Measurements from ENCODE around the gene LDHB.

Gene LDHB

GRCh38 chr12:21656905-21657325, 727 bp downstream of the LDHB start:
- no peak for TF ChIP-seq SIN3A (IDR thresholded peaks at IDR 0.05; ENCODE audit: borderline replicate concordance, insufficient read depth, low read length)
- TF ChIP-seq REST (IDR thresholded peaks at IDR 0.05; ENCODE audit: insufficient read depth in 1 of 2, low read depth in 2 of 2, low read length in 2 of 2), result no peak
- no peak for TF ChIP-seq TAF1 (IDR thresholded peaks at IDR 0.05; ENCODE audit: borderline replicate concordance, insufficient read depth, low read length)
- TF ChIP-seq POLR2AphosphoS5 (IDR thresholded peaks at IDR 0.05; ENCODE audit: low read depth, low read length), result no peak
- TF ChIP-seq FOXP2 (optimal IDR thresholded peaks at IDR 0.05; ENCODE audit: borderline replicate concordance, extremely low read depth, extremely low read length, insufficient read depth), result no peak

- TF ChIP-seq REST (IDR thresholded peaks at IDR 0.05; ENCODE audit: insufficient read depth in 1 of 2, low read depth in 2 of 2, low read length in 2 of 2), result no peak
These were observed 2.1 kb downstream of the LDHB start for GRCh38 chr12:21655591-21655990.

- TF ChIP-seq POLR2AphosphoS5 (IDR thresholded peaks at IDR 0.05; ENCODE audit: low read depth, low read length), result no peak
- no peak for TF ChIP-seq REST (IDR thresholded peaks at IDR 0.05; ENCODE audit: insufficient read depth in 1 of 2, low read depth in 2 of 2, low read length in 2 of 2)
- TF ChIP-seq SIN3A (IDR thresholded peaks at IDR 0.05; ENCODE audit: borderline replicate concordance, insufficient read depth, low read length), result no peak
- no peak for TF ChIP-seq TAF1 (IDR thresholded peaks at IDR 0.05; ENCODE audit: borderline replicate concordance, insufficient read depth, low read length)
- no peak for TF ChIP-seq FOXP2 (optimal IDR thresholded peaks at IDR 0.05; ENCODE audit: borderline replicate concordance, extremely low read depth, extremely low read length, insufficient read depth)
These were observed 5.8 kb downstream of the LDHB start for GRCh38 chr12:21651821-21652220.

GRCh38 chr12:21650997-21651396, 6.6 kb downstream of the LDHB start:
- no peak for TF ChIP-seq POLR2AphosphoS5 (IDR thresholded peaks at IDR 0.05; ENCODE audit: low read depth, low read length)
- no peak for TF ChIP-seq TAF1 (IDR thresholded peaks at IDR 0.05; ENCODE audit: borderline replicate concordance, insufficient read depth, low read length)
- no peak for TF ChIP-seq FOXP2 (optimal IDR thresholded peaks at IDR 0.05; ENCODE audit: borderline replicate concordance, extremely low read depth, extremely low read length, insufficient read depth)
- no peak for TF ChIP-seq SIN3A (IDR thresholded peaks at IDR 0.05; ENCODE audit: borderline replicate concordance, insufficient read depth, low read length)
- no peak for TF ChIP-seq REST (IDR thresholded peaks at IDR 0.05; ENCODE audit: insufficient read depth in 1 of 2, low read depth in 2 of 2, low read length in 2 of 2)

- TF ChIP-seq FOXP2 (optimal IDR thresholded peaks at IDR 0.05; ENCODE audit: borderline replicate concordance, extremely low read depth, extremely low read length, insufficient read depth) (no peak), SIN3A (IDR thresholded peaks at IDR 0.05; ENCODE audit: borderline replicate concordance, insufficient read depth, low read length) (no peak), REST (IDR thresholded peaks at IDR 0.05; ENCODE audit: insufficient read depth in 1 of 2, low read depth in 2 of 2, low read length in 2 of 2) (no peak), POLR2AphosphoS5 (IDR thresholded peaks at IDR 0.05; ENCODE audit: low read depth, low read length) (no peak), TAF1 (IDR thresholded peaks at IDR 0.05; ENCODE audit: borderline replicate concordance, insufficient read depth, low read length) (no peak)
These were observed 8.6 kb downstream of the LDHB start for GRCh38 chr12:21649034-21649433.

Data from PFSK-1 (cell line).